GM19463 (cell line): ENCODE results near the gene HNMT.
"Not testable (repeated sequence)": the region's sequence is repeated elsewhere in the genome, so short reads cannot be mapped to it uniquely, and the experiment has no call there.

Experiments used
- ATAC-seq: cut with Tn5 transposase; IDR thresholded peaks from one replicate; pipeline ENCODE4 v1.9.1; 2021; ENCODE audit warnings: mild to moderate bottlenecking, moderate library complexity; ENCODE audit not compliant: unreplicated experiment

HNMT gene

DNA sequence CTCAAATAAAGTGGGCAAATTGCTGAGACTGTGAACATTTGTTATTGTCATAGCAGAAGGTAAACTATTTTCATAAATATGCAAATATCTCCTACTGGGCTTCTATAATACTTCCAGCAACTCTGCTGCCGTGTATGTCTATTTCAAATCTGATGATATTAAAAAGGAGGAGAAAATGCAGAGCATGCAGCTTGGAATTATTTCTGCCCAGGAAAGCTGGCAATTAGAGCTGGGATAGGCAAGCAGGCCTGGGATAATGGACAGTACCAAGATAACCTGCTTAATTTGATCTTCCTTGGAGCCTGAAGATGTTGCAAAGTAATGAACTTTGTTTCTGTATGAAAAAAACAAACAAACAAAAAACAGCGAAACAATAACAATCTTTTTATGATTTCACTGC is 72.8 kb downstream of the HNMT start:
- no peak for ATAC-seq

DNA sequence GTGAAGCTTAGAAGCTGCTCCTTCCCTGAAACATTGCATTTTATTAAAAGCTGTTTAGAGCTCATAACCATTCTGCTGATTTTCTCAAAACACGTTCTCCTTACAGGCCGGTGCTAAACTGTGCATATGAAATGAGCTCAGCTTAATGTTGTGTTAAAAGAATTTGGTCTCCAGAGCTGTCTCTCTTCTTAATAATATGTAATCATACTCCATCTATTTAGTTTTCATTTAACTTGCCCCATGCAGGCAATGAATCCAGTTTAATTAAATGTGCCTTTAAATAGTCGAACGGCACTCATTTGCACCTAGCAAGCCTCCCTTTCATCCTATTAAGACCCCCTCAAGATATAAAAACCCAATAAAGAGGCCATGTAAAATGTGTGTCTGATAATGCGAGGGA is 76.3 kb downstream of the HNMT start:
- ATAC-seq, result no peak

DNA sequence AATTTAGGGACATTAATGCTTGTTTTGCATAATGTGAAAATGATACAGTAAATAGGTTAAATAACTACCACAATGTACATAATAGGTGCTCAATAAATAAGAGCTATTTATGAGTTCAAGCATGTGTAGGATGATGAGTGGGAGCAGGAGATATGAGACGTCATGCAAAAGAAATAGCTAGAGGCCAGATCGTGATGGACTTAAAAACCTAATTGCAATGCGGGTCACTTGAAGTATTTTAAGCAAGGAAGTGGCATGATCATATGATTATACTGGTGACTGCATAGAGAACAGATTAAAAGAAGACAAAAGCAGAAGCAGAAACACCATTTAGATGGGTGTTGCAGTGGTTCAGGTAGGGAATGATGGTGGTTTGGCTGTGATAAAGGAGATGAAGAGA is 78.0 kb downstream of the HNMT start:
- ATAC-seq, result no peak

DNA sequence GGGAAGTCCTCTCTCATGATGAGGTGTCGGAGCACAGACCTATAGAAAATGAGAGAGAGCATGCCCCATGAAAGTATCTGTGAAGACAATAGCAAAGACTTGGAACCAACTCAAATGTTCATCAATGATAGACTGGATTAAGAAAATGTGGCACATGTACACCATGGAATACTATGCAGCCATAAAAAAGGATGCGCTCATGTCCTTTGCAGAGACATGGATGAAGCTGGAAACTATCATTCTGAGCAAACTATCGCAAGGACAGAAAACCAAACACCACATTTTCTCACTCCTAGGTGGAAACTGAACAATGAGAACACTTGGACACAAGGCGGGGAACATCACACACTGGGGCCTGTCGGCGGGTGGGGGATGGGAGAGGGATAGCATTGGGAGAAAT is 79.3 kb downstream of the HNMT start:
- ATAC-seq, result not testable (repeated sequence)

DNA sequence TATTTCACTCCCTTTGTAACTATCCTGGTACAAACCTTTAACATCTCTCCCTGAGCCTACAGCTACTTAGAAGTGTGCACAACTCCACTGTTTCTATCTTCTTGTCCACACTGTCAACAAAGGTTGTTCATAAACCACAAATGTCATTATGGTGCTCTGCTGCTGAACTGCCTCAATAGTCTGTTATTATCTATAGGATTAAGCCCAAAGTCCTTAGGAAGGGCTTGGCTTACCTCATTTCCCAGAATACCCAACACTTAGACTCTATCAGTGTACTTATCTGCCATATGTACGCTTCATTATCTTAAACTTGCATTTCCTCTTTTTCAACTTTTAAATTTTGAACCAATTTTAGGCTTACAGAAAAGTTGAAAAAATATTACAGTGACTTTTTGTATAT is 94.2 kb downstream of the HNMT start:
- no peak for ATAC-seq

DNA sequence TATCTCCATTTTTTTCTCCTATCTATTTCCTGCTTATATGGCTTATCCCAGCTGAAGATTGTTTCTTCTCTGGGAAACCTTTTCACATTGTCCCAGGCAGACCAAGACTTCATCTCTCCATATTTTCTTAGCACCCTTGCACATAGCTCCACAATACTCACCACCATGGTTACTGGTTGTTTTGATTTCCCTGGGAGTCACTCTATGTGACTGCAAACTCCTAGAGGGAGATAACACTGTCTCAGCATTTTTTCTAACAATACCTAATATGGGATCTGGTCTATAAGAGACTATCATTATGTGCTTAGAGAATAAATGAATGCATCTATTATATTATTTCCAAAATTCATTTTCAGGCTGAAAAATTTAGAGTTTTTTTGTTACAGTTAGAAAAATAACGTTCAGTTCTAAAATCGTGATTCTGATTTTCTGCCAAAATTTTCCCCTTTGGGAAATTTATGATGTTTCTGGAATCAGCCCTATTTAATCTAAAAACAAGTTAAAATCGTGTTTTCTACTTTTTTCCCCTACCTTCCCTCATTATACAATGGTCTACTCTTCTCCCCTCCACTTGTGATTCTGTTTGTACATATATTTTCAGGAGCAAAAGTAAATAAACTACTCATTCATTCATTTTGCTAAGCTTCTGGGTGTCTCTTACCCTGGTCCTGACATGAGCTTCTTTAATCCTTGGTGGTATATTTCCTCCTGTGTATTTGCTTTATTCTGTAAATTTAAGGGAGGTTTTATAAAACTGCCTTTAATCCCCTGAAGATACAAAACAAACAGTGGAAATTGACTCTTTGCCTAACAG is 95.4 kb downstream of the HNMT start:
- no peak for ATAC-seq

DNA sequence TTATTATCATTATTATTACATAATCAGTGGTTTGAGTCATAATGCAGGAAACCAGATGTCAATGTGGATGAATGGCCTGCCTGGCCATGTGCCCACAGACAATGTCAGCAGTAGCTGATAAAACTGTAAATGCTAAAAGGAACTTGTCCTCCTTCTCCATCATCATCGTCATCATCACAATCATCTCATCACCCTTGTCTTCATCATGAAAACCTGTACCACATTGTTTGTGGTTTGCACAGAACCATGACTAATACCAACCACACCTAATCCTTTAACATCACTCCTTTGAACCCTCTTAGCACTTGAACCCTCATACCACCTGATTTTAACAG is 96.0 kb downstream of the HNMT start:
- ATAC-seq, result no peak

DNA sequence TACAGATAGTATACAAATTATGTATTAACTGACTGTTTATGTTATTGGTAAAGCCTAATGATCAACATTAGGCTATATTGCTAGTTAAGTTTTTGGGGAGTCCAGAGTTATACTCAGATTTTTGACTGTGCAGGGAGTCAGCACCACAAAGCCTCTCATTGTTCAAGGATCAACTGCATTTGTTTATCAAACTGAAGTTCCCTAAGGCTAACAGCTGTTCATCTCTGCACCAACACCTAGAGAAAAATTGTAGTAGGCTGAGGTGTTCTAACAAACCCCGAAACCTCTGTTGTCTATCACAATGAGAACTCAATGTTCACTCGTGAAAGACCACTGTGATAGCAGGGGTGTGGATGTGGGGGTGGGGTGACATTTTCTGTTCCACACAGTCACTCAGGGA is 97.7 kb downstream of the HNMT start:
- ATAC-seq, result no peak

DNA sequence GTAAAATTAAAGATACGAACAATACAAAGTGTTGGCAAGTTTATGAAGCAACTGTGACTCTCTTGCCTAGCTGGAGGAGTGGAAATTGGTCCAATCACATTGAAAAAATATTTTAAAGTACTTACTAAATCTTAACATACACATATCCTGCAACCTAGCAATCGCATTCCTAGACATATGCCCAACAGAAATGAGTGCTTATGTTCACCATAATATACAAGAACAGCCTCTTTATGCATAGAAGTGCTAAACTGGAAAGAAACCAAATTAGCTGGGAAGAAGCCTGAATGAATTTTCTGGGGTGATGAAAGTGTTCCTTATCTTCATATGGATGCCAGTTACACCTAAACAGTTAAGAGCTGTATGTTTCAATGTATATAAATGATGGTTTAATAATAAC is 98.9 kb downstream of the HNMT start:
- no peak for ATAC-seq
